ENCODE measurements around the gene DPP8.

Gene DPP8

GRCh38 chr15:65423150-65423975 lies 94.1 kb downstream of the DPP8 start:
- no peak for DNase-seq

GRCh38 chr15:65421360-65422215 lies 95.9 kb downstream of the DPP8 start:
- no peak for DNase-seq

- DNase-seq = no peak
Observed at GRCh38 chr15:65420975-65421359, 96.5 kb downstream of the DPP8 start.

GRCh38 chr15:65418596-65418995 lies 98.9 kb downstream of the DPP8 start:
- no peak for DNase-seq

- DNase-seq = no peak
Observed at GRCh38 chr15:65416845-65417416, 100.6 kb downstream of the DPP8 start.

GRCh38 chr15:65414841-65415621 lies 102.5 kb downstream of the DPP8 start:
- no peak for DNase-seq

- no peak for DNase-seq
Observed at GRCh38 chr15:65413760-65414144, 103.7 kb downstream of the DPP8 start.

- no peak for DNase-seq
Observed at GRCh38 chr15:65413051-65413759, 104.3 kb downstream of the DPP8 start.

- DNase-seq = no peak
Observed at GRCh38 chr15:65412556-65412955, 104.9 kb downstream of the DPP8 start.

GRCh38 chr15:65411465-65412071 lies 105.9 kb downstream of the DPP8 start:
- DNase-seq = no peak

- no peak for DNase-seq
Observed at GRCh38 chr15:65410972-65411371, 106.5 kb downstream of the DPP8 start.

- DNase-seq = no peak
Observed at GRCh38 chr15:65410036-65410435, 107.5 kb downstream of the DPP8 start.

- DNase-seq = peak; percentile 55
Observed at GRCh38 chr15:65409036-65409631, 108.4 kb downstream of the DPP8 start.

- no peak for DNase-seq
Observed at GRCh38 chr15:65408324-65409035, 109.0 kb downstream of the DPP8 start.

GRCh38 chr15:65406424-65407000 lies 111.0 kb downstream of the DPP8 start:
- no peak for DNase-seq

- DNase-seq = no peak
Observed at GRCh38 chr15:65405791-65406423, 111.6 kb downstream of the DPP8 start.

GRCh38 chr15:65404186-65404872 lies 113.2 kb downstream of the DPP8 start:
- DNase-seq = no peak

GRCh38 chr15:65402961-65403360 lies 114.5 kb downstream of the DPP8 start:
- no peak for DNase-seq

GRCh38 chr15:65401611-65402240 lies 115.8 kb downstream of the DPP8 start:
- no peak for DNase-seq

Measured in NCI-H226 (cell line).